Stomach (tissue), 9 donors: ENCODE measurements around the gene PIGR. TPM values are rescaled to one million over a fixed set of nuclear protein-coding genes. Genes with fewer than 3 reads are reported as not detected.

ENCODE experiments used
- DNase-seq, 2 donors: peaks; one replicate each; pipeline versions ENCODE4 v3.0.0 to v3.0.0-alpha.2; 2013 to 2019
- H3K27ac ChIP-seq, 5 donors: fragments of 200-600 bp in 4 of 5; sonication (generic) in 4 of 5; one replicate each; pipeline ENCODE4 v1.5.1; 2013 to 2019; ENCODE audit warnings: mild to moderate bottlenecking in 1 of 5, moderate library complexity in 1 of 5
- H3K27me3 ChIP-seq, 3 donors: fragments of 200-600 bp; sonication (generic); one replicate each; pipeline ENCODE4 v1.5.1; 2017 to 2019; ENCODE audit warnings: mixed run types in 1 of 3
- H3K36me3 ChIP-seq, 4 donors: fragments of 200-600 bp; sonication (generic); 1 replicate in 3 of 4; 2 replicates in 1 of 4; pipeline ENCODE4 v1.5.1; 2016 to 2019
- H3K4me1 ChIP-seq, 4 donors: fragments of 200-600 bp; sonication (generic); one replicate each; pipeline ENCODE4 v1.5.1; 2016 to 2019
- H3K4me3 ChIP-seq, 4 donors: fragments of 200-600 bp; sonication (generic) in 3 of 4; one replicate each; pipeline ENCODE4 v1.5.1; 2016 to 2019; ENCODE audit warnings: mild to moderate bottlenecking in 1 of 4
- H3K9me3 ChIP-seq, 4 donors: fragments of 200-600 bp; sonication (generic); one replicate each; pipeline ENCODE4 v1.5.1; 2016 to 2019
- CTCF ChIP-seq, 7 experiments: fragments of 450-650 bp in 4 of 7; fragments of 200-600 bp in 3 of 7; sonication (generic) in 3 of 7; IDR thresholded peaks; one replicate each; pipeline ENCODE4 v1.5.1; 2016 to 2019; ENCODE audit warnings: antibody characterized with exemption in 7 of 7, control low read depth in 2 of 7, mild to moderate bottlenecking in 1 of 7
- EP300 ChIP-seq: sonication (generic); formaldehyde crosslinking; IDR thresholded peaks from one replicate; pipeline ENCODE4 v1.6.1; 2017; ENCODE audit warnings: antibody characterized with exemption
- POLR2A ChIP-seq, 4 donors: fragments of 450-650 bp; IDR thresholded peaks; one replicate each; pipeline ENCODE4 v1.6.1; 2016; ENCODE audit warnings: antibody characterized with exemption in 4 of 4, control low read depth in 2 of 4, mild to moderate bottlenecking in 1 of 4, moderate library complexity in 1 of 4
- POLR2AphosphoS5 ChIP-seq, 3 donors: sonication (generic); formaldehyde crosslinking; IDR thresholded peaks; one replicate each; pipeline ENCODE4 v1.6.1; 2016; ENCODE audit warnings: antibody characterized with exemption in 3 of 3
- WGBS, 5 donors: extraction: QIAGEN DNeasy Blood & Tissue Kit in 3 of 5; methylation state at CpG; one replicate each; pipeline versions ENCODE4 v1.1.5 to v1.1.7; 2013 to 2018; 5-methylcytosine and 5-hydroxymethylcytosine counted together
- intact Hi-C: fragments of 100-400 bp; cut with DNase I; formaldehyde crosslinking; loops from one replicate; pipeline ENCODE4 v1.15.1; 2023; ENCODE audit warnings: low total_unique reads
- polyA plus RNA-seq, 3 donors: library from polyadenylated mRNA; stranded (reverse); fragments of 200-250 nt; gene quantifications; one replicate each; pipeline ENCODE4 v1.2.3, GENCODE V29; 2013
- total RNA-seq, 5 donors: library from RNA; depleted of rRNA; stranded (reverse); fragments of >200 nt; gene quantifications; one replicate each; pipeline versions ENCODE4 v1.1.0 to v1.2.3, GENCODE V29; 2014 to 2016
- donor health status: healthy with polysubstance abuse.
- donor health status: Bipolar disorder and iron deficiency.
- donor health status: healthy.

The PIGR gene
- total and polyA plus RNA-seq, 8 donors, result 6.3 to 3,112 (median 163) TPM

DNA sequence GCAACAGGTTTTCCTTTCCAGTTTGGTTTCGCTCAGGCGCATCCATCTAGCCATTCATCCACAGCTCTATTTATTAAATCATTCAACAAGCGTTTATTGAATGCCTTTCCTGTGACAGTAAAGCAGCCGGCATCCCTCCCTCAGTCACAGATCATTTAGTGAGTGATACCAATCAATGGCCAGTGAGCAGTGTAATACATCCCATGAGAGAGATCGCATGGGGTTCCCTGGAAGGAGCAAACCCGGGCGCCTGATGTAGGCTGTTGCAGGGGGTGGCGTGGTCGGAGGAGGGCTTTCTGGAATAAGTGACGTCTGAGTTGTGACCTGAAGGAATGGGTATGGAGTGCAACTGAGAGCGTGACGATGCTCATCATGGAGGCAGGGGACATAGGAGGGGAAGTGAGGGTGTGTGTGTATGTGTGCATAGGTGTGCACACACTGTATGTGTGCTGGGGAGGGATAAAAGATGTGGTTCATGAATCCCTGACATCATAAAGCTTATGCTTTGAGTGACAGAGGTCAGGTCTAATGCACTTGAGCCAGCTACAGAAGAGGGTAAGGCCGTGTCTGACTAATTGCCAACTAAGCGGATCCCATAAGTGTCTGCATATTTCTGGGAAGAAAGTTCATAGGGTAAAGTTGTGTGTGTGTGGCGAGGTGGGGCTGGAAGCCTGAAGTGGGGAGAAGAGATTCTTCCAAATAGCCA is 31.1 kb downstream of the PIGR start:
- Histone ChIP-seq H3K4me1 (peaks cover 0 to 20% (median 5%) of the 10 kb centered on the region in 4 donors), H3K36me3 (no peaks in the 10 kb centered on the region), H3K4me3 (no peak overlapping the region), H3K27me3 (peaks cover 0 to 14% (median 0%) of the 10 kb centered on the region in 3 donors), H3K27ac (no peak overlapping the region), H3K9me3 (no peaks in the 10 kb centered on the region)
- no peak for TF ChIP-seq EP300
- no peak for TF ChIP-seq CTCF (IDR thresholded peaks at IDR 0.05)
- TF ChIP-seq POLR2AphosphoS5 (IDR thresholded peaks at IDR 0.05), result no peak
- TF ChIP-seq POLR2A (IDR thresholded peaks at IDR 0.05), result no peak
- intact Hi-C loops, result loop anchor here (10.0 kb wide), 1 partner anchor 280 kb away; the partner anchor contains the start of gene DYRK3
- no peak for DNase-seq
- 84 to 93% (median 88%) methylated on average over 15 of the region's 15 CpGs for WGBS, 5 donors

DNA sequence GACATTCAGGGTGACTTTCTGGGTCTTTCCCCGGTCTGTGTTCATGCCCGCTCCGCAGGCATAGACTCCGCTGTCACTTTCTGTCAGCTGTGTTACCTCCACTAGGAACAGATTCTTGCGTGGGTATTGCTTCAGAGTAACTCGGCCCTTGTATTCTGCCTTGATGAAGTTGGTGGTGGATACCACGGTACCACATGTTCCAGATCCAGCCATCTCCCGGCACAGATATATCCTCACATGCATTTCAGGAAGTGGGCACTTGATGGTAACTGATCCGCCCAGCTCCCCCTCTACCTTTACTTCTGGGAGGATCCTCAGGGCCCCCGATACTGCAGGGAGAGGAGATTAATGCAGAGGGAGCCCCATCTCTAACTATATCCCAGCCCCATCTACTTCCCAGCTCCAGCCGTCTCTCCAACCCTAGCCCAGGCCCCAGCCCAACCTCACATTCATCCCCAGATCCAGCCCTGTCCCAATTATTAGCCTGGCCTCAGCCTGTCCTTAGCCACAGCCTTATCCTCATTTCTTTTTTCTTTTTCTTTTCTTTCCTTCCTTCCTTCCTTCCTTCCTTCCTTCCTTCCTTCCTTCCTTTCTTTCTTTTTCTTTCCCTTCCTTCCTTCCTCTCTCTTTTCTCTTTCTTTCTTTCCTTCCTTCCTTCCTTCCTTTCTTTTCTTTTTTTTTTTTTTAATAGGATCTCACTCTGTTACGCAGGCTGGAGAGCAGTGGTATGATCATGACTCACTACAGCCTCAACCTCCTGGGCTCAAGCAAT is 32.3 kb downstream of the PIGR start:
- 80 to 91% (median 87%) methylated on average over 12 of the region's 12 CpGs for WGBS, 5 donors
- DNase-seq, result no peak
- H3K27me3 ChIP-seq, result peaks cover 0 to 26% (median 10%) of the 10 kb centered on the region in 3 donors
- intact Hi-C loops, result loop anchor here (10.0 kb wide), 1 partner anchor 279 kb away; the partner anchor contains the start of gene DYRK3
- H3K27ac ChIP-seq, result no peak overlapping the region
- H3K4me1 ChIP-seq, result peaks cover 11 to 33% (median 17%) of the 10 kb centered on the region in 4 donors
- H3K4me3 ChIP-seq, result no peak overlapping the region
- no peaks in the 10 kb centered on the region for H3K9me3 ChIP-seq
- no peaks in the 10 kb centered on the region for H3K36me3 ChIP-seq
- no peak for TF ChIP-seq POLR2A (IDR thresholded peaks at IDR 0.05)
- TF ChIP-seq POLR2AphosphoS5 (IDR thresholded peaks at IDR 0.05), result no peak
- no peak for TF ChIP-seq EP300
- no peak for TF ChIP-seq CTCF (IDR thresholded peaks at IDR 0.05)

DNA sequence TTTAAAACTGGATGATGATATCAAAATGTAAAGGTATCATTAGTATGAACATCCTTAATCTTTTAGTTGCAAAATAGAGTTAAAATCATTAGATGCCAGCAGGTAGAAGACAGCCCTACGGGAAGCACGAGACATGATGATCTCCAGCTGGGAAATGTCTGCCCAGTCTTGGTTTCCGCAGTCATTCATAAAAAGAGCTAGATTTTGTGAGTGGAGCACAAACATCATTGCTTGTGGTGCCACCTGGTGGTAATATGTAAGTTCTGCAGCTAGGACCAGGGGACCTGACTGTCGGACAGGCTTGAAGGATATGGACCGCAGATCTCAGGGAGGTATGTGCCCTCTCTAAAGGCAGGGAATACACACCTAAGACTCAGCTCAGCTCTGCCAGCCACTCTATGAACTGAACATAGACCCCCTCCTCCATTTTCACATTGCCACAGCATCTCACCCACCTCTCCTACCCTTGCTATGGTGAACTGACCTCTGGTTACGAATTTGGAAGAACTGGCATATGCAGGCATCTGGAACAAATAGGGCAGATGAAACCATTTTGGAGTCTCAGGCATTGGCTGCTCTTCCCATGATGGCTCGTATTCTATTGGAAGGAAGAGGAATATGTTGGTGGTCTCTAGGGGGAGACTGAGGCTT is 33.7 kb downstream of the PIGR start:
- intact Hi-C loops, result loop anchor here (10.0 kb wide), 1 partner anchor 278 kb away; the partner anchor contains the start of gene DYRK3

More for the DNA sequence above, 33.7 kb downstream of the PIGR start:
- peak; percentile 75 to 93 for DNase-seq
- peaks cover 14 to 37% (median 22%) of the 10 kb centered on the region in 4 donors for H3K4me1 ChIP-seq
- no peak overlapping the region for H3K4me3 ChIP-seq
- TF ChIP-seq CTCF (IDR thresholded peaks at IDR 0.05), result peak in 6 of 7 experiments; percentile 14 to 91 (median 86)
- peak in 2 of 3 donors; percentile 41 to 67 for TF ChIP-seq POLR2AphosphoS5 (IDR thresholded peaks at IDR 0.05)
- TF ChIP-seq EP300, result no peak
- H3K27ac ChIP-seq, result no peak overlapping the region
- H3K9me3 ChIP-seq, result no peaks in the 10 kb centered on the region
- 19 to 26% (median 24%) methylated on average over 7 of the region's 7 CpGs for whole genome bisulfite sequencing, 5 donors
- H3K36me3 ChIP-seq, result no peaks in the 10 kb centered on the region
- H3K27me3 ChIP-seq, result peaks cover 0 to 39% (median 10%) of the 10 kb centered on the region in 3 donors
